GM12878 (cell line): ENCODE results near the gene OPRL1. TPM values are rescaled to one million over a fixed set of nuclear protein-coding genes. Genes with fewer than 3 reads are reported as not detected.

Source experiments
- ETV6 ChIP-seq, 2 experiments: fragments of 450-650 bp in 1 of 2; IDR thresholded peaks in 1 of 2; conservative IDR thresholded peaks in 1 of 2; 2 replicates each; pipeline ENCODE4 v1.6.1; 2014; ENCODE audit warnings: antibody characterized with exemption in 1 of 2, borderline replicate concordance in 1 of 2, low read depth in 1 of 2, mild to moderate bottlenecking in 1 of 2, moderate library complexity in 1 of 2
- MEF2A ChIP-seq: IDR thresholded peaks from 2 replicates; pipeline ENCODE4 v1.6.1; 2011; ENCODE audit warnings: low read depth, mild to moderate bottlenecking, low read length, moderate library complexity; ENCODE audit not compliant: insufficient read depth
- NFXL1 ChIP-seq: fragments of 450-650 bp; IDR thresholded peaks from 2 replicates; pipeline ENCODE4 v1.6.1; 2017; ENCODE audit warnings: antibody characterized with exemption, mild to moderate bottlenecking, borderline replicate concordance
- POLR2AphosphoS5 ChIP-seq: IDR thresholded peaks from 2 replicates; pipeline ENCODE4 v1.6.1; 2011; ENCODE audit warnings: mild to moderate bottlenecking, low read length, inconsistent platforms
- SUPT20H ChIP-seq: IDR thresholded peaks from 2 replicates; pipeline ENCODE4 v1.6.1; 2011; ENCODE audit warnings: low read depth, mild to moderate bottlenecking, low read length, moderate library complexity, borderline replicate concordance; ENCODE audit not compliant: control insufficient read depth
- polyA plus RNA-seq, 11 experiments: library from polyadenylated mRNA; depleted of rRNA in 4 of 11; unstranded in 6 of 11; stranded (reverse) in 5 of 11; fragments of >200 nt; fragmentation: Nextera tagmentation in 4 of 11; fragmentation: Illumina TruSeq in 1 of 11; extraction: Ambion mirVana in 4 of 11; extraction: Trizol in 1 of 11; gene quantifications; 1 replicate in 1 of 11; 2 replicates in 10 of 11; pipeline versions ENCODE4 v1.2.1 to v1.2.3, GENCODE V29; 2011 to 2016; ENCODE audit warnings: inconsistent platforms in 2 of 11, missing spikeins in 2 of 11, low read depth in 1 of 11
- total RNA-seq, 4 experiments: library from RNA; depleted of rRNA in 3 of 4; stranded (reverse); fragments of >200 nt in 3 of 4; fragmentation: Illumina TruSeq in 1 of 4; extraction: Trizol in 1 of 4; gene quantifications; 2 replicates each; pipeline versions ENCODE4 v1.2.1 to v1.2.3, GENCODE V29; 2013 to 2021
- TF ChIP-seq, protein P1 (sequence below): IDR thresholded peaks from 2 replicates; pipeline ENCODE4 v1.6.1; 2012; ENCODE audit warnings: improper control_type of control experiment, low read depth, low read length; ENCODE audit not compliant: insufficient replicate concordance
- TF ChIP-seq, protein P2 (sequence below): IDR thresholded peaks from 2 replicates; pipeline ENCODE4 v1.6.1; 2011; ENCODE audit warnings: borderline replicate concordance, low read depth, mild to moderate bottlenecking, moderate library complexity, mixed read lengths, low read length; ENCODE audit not compliant: insufficient read depth; ENCODE audit errors: extremely low read length

Gene OPRL1
- total and polyA plus RNA-seq, 10 of the 15 experiments (the other 5 are each of a cell fraction or from before 2014, with no cell fraction given), result 0.04 to 0.41 (median 0.24) TPM; not detected in 1

DNA sequence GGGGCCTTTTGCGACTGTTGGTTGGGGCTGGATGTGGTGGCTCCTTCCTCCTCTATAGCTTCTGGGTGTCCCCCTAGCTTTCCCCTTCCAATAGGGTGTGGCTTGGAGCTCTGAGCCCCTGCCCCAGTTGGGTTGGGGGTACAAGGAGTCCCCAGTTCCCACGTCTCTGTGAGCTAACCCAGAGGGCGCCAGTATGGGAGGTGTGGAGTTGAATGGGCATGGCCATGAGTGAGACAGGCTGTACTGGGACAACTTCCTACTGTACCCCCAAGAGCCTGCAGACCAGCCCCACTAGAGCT lies 42.7 kb upstream of the OPRL1 start (continued):
- TF ChIP-seq, protein P1, sequence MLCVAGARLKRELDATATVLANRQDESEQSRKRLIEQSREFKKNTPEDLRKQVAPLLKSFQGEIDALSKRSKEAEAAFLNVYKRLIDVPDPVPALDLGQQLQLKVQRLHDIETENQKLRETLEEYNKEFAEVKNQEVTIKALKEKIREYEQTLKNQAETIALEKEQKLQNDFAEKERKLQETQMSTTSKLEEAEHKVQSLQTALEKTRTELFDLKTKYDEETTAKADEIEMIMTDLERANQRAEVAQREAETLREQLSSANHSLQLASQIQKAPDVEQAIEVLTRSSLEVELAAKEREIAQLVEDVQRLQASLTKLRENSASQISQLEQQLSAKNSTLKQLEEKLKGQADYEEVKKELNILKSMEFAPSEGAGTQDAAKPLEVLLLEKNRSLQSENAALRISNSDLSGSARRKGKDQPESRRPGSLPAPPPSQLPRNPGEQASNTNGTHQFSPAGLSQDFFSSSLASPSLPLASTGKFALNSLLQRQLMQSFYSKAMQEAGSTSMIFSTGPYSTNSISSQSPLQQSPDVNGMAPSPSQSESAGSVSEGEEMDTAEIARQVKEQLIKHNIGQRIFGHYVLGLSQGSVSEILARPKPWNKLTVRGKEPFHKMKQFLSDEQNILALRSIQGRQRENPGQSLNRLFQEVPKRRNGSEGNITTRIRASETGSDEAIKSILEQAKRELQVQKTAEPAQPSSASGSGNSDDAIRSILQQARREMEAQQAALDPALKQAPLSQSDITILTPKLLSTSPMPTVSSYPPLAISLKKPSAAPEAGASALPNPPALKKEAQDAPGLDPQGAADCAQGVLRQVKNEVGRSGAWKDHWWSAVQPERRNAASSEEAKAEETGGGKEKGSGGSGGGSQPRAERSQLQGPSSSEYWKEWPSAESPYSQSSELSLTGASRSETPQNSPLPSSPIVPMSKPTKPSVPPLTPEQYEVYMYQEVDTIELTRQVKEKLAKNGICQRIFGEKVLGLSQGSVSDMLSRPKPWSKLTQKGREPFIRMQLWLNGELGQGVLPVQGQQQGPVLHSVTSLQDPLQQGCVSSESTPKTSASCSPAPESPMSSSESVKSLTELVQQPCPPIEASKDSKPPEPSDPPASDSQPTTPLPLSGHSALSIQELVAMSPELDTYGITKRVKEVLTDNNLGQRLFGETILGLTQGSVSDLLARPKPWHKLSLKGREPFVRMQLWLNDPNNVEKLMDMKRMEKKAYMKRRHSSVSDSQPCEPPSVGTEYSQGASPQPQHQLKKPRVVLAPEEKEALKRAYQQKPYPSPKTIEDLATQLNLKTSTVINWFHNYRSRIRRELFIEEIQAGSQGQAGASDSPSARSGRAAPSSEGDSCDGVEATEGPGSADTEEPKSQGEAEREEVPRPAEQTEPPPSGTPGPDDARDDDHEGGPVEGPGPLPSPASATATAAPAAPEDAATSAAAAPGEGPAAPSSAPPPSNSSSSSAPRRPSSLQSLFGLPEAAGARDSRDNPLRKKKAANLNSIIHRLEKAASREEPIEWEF, result no peak
- 0 out of 2 replicates have a peak, but pooled peaks have one; percentile 0 for TF ChIP-seq POLR2AphosphoS5
- TF ChIP-seq MEF2A, result no peak
- no peak for TF ChIP-seq SUPT20H
- TF ChIP-seq, protein P2, sequence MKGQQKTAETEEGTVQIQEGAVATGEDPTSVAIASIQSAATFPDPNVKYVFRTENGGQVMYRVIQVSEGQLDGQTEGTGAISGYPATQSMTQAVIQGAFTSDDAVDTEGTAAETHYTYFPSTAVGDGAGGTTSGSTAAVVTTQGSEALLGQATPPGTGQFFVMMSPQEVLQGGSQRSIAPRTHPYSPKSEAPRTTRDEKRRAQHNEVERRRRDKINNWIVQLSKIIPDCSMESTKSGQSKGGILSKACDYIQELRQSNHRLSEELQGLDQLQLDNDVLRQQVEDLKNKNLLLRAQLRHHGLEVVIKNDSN, result no peak
- no peak for TF ChIP-seq NFXL1
- TF ChIP-seq ETV6 (conservative IDR thresholded peaks at IDR 0.05 in 1 of 2, IDR thresholded peaks at IDR 0.05 in 1 of 2; ENCODE audit: borderline replicate concordance in 1 of 2, low read depth in 1 of 2), result no peak
